ENCODE results near the gene DIS3L.
"Not testable (repeated sequence)": the region's sequence is repeated elsewhere in the genome, so short reads cannot be mapped to it uniquely, and the experiment has no call there.

DIS3L gene

GRCh38 chr15:66293419-66294156 lies at the start of gene DIS3L:
Gene DIS3L, plus strand, starts transcription at chr15:66293568. Its CDS starts 29 bp downstream, at chr15:66293597.
- peaks cover 47% of the 10 kb centered on the region for H3K4me1 Mint-ChIP-seq (ENCODE audit: low read depth)

GRCh38 chr15:66245832-66246231 lies 47.5 kb upstream of the DIS3L start:
- not testable (repeated sequence) for H3K4me3 Mint-ChIP-seq; H3K4me1 Mint-ChIP-seq (ENCODE audit: low read depth); H3K27ac Mint-ChIP-seq; H3K9me3 Mint-ChIP-seq; DNase-seq (ENCODE audit: low spot score); H3K36me3 Mint-ChIP-seq (ENCODE audit: low read depth)
- H3K27me3 Mint-ChIP-seq (ENCODE audit: low read depth), result peaks cover 53% of the 10 kb centered on the region

More at GRCh38 chr15:66293419-66294156, at the start of gene DIS3L:
- peak within 1 kb of the TSS; percentile 90 for H3K27ac Mint-ChIP-seq
- peak within 1 kb of the TSS; percentile 92 for H3K4me3 Mint-ChIP-seq
- peak; percentile 78 for DNase-seq (ENCODE audit: low spot score)
- no peaks in the 10 kb centered on the region for H3K27me3 Mint-ChIP-seq (ENCODE audit: low read depth)
- H3K9me3 Mint-ChIP-seq, result no peaks in the 10 kb centered on the region
- H3K36me3 Mint-ChIP-seq (ENCODE audit: low read depth), result peaks cover 24% of the 10 kb centered on the region

- Mint-ChIP-seq H3K4me3 (no peak overlapping the region), H3K27me3 (ENCODE audit: low read depth) (peaks cover 59% of the 10 kb centered on the region), H3K4me1 (ENCODE audit: low read depth) (peaks cover 4% of the 10 kb centered on the region), H3K27ac (no peak overlapping the region), H3K36me3 (ENCODE audit: low read depth) (no peaks in the 10 kb centered on the region), H3K9me3 (no peaks in the 10 kb centered on the region)
- DNase-seq (ENCODE audit: low spot score), result no peak
These were observed 46.4 kb upstream of the DIS3L start for GRCh38 chr15:66246937-66247336.

GRCh38 chr15:66249605-66250174 lies 43.7 kb upstream of the DIS3L start:
- peaks cover 69% of the 10 kb centered on the region for H3K27me3 Mint-ChIP-seq (ENCODE audit: low read depth)
- H3K36me3 Mint-ChIP-seq (ENCODE audit: low read depth), result no peaks in the 10 kb centered on the region
- H3K27ac Mint-ChIP-seq, result no peak overlapping the region
- no peak for DNase-seq (ENCODE audit: low spot score)
- no peaks in the 10 kb centered on the region for H3K9me3 Mint-ChIP-seq
- peaks cover 9% of the 10 kb centered on the region for H3K4me1 Mint-ChIP-seq (ENCODE audit: low read depth)
- H3K4me3 Mint-ChIP-seq, result no peak overlapping the region

- no peaks in the 10 kb centered on the region for H3K9me3 Mint-ChIP-seq
- H3K4me3 Mint-ChIP-seq, result peak overlapping the region; percentile 40
- peaks cover 75% of the 10 kb centered on the region for H3K27me3 Mint-ChIP-seq (ENCODE audit: low read depth)
- no peak overlapping the region for H3K27ac Mint-ChIP-seq
- no peak for DNase-seq (ENCODE audit: low spot score)
- no peaks in the 10 kb centered on the region for H3K36me3 Mint-ChIP-seq (ENCODE audit: low read depth)
- peaks cover 9% of the 10 kb centered on the region for H3K4me1 Mint-ChIP-seq (ENCODE audit: low read depth)
These were observed 42.1 kb upstream of the DIS3L start for GRCh38 chr15:66251065-66251789.

- H3K27ac Mint-ChIP-seq, result no peak overlapping the region
- H3K9me3 Mint-ChIP-seq, result no peaks in the 10 kb centered on the region
- H3K4me1 Mint-ChIP-seq (ENCODE audit: low read depth), result peaks cover 9% of the 10 kb centered on the region
- no peaks in the 10 kb centered on the region for H3K36me3 Mint-ChIP-seq (ENCODE audit: low read depth)
- H3K4me3 Mint-ChIP-seq, result peak overlapping the region; percentile 76
- peak; percentile 34 for DNase-seq (ENCODE audit: low spot score)
- peaks cover 78% of the 10 kb centered on the region for H3K27me3 Mint-ChIP-seq (ENCODE audit: low read depth)
These were observed 41.3 kb upstream of the DIS3L start for GRCh38 chr15:66251790-66252684.

GRCh38 chr15:66252685-66253417 lies 40.5 kb upstream of the DIS3L start:
- Mint-ChIP-seq H3K36me3 (ENCODE audit: low read depth) (no peaks in the 10 kb centered on the region), H3K27me3 (ENCODE audit: low read depth) (peaks cover 83% of the 10 kb centered on the region), H3K9me3 (no peaks in the 10 kb centered on the region), H3K4me3 (peak overlapping the region; percentile 76), H3K4me1 (ENCODE audit: low read depth) (peaks cover 9% of the 10 kb centered on the region), H3K27ac (no peak overlapping the region)
- no peak for DNase-seq (ENCODE audit: low spot score)

- DNase-seq (ENCODE audit: low spot score), result no peak
- Mint-ChIP-seq H3K27ac (no peak within 1 kb of the TSS), H3K27me3 (ENCODE audit: low read depth) (peaks cover 83% of the 10 kb centered on the region), H3K4me1 (ENCODE audit: low read depth) (peaks cover 9% of the 10 kb centered on the region), H3K36me3 (ENCODE audit: low read depth) (no peaks in the 10 kb centered on the region), H3K9me3 (no peaks in the 10 kb centered on the region), H3K4me3 (peak within 1 kb of the TSS; percentile 81)
These were observed 39.8 kb upstream of the DIS3L start, which contains the start of gene MEGF11 for GRCh38 chr15:66253418-66254088. Gene MEGF11, minus strand, starts transcription at chr15:66253750. Its CDS starts 125,347 bp downstream, at chr15:66128403.

- Mint-ChIP-seq H3K27ac (no peak overlapping the region), H3K9me3 (no peaks in the 10 kb centered on the region)
- DNase-seq (ENCODE audit: low spot score), result no peak
These were observed 39.0 kb upstream of the DIS3L start for GRCh38 chr15:66254089-66254950.

GRCh38 chr15:66254951-66255676 lies 38.3 kb upstream of the DIS3L start:
- Mint-ChIP-seq H3K27me3 (ENCODE audit: low read depth) (peaks cover 77% of the 10 kb centered on the region), H3K4me1 (ENCODE audit: low read depth) (peaks cover 9% of the 10 kb centered on the region), H3K4me3 (no peak overlapping the region), H3K9me3 (no peaks in the 10 kb centered on the region), H3K27ac (no peak overlapping the region), H3K36me3 (ENCODE audit: low read depth) (no peaks in the 10 kb centered on the region)
- DNase-seq (ENCODE audit: low spot score), result no peak

More at GRCh38 chr15:66254089-66254950, 39.0 kb upstream of the DIS3L start:
- peaks cover 9% of the 10 kb centered on the region for H3K4me1 Mint-ChIP-seq (ENCODE audit: low read depth)
- peaks cover 80% of the 10 kb centered on the region for H3K27me3 Mint-ChIP-seq (ENCODE audit: low read depth)
- H3K4me3 Mint-ChIP-seq, result peak overlapping the region; percentile 81
- no peaks in the 10 kb centered on the region for H3K36me3 Mint-ChIP-seq (ENCODE audit: low read depth)

GRCh38 chr15:66256692-66257091 lies 36.7 kb upstream of the DIS3L start:
- Mint-ChIP-seq H3K27me3 (ENCODE audit: low read depth) (peaks cover 61% of the 10 kb centered on the region), H3K9me3 (no peaks in the 10 kb centered on the region), H3K4me1 (ENCODE audit: low read depth) (peaks cover 7% of the 10 kb centered on the region), H3K4me3 (no peak overlapping the region), H3K27ac (no peak overlapping the region), H3K36me3 (ENCODE audit: low read depth) (no peaks in the 10 kb centered on the region)
- DNase-seq (ENCODE audit: low spot score), result no peak
